Occipital lobe (tissue), 2 donors: Measurements from ENCODE around the gene ANO2. TPM values are rescaled to one million over a fixed set of nuclear protein-coding genes. Genes with fewer than 3 reads are reported as not detected.

Experiments
- DNase-seq: peaks from one replicate; lab custom pipeline; 2025; lab: John Stamatoyannopoulos, UW
- total RNA-seq: library from RNA; depleted of rRNA; stranded (reverse); fragments of >200 nt; gene quantifications from one replicate; pipeline ENCODE4 v1.2.3, GENCODE V29; 2014

The ANO2 gene
- total RNA-seq, 1 donor from 2014 or later: 3.6 TPM

GRCh38 chr12:5733916-5734315 is 211.1 kb downstream of the ANO2 start:
- no peak for DNase-seq

GRCh38 chr12:5733136-5733755 is 211.8 kb downstream of the ANO2 start:
- no peak for DNase-seq

- DNase-seq: no peak
These were observed 214.1 kb downstream of the ANO2 start for GRCh38 chr12:5730962-5731361.

- DNase-seq: no peak
These were observed 221.3 kb downstream of the ANO2 start for GRCh38 chr12:5723711-5724252.

GRCh38 chr12:5723071-5723470 is 222.0 kb downstream of the ANO2 start:
- no peak for DNase-seq

GRCh38 chr12:5720381-5721005 is 224.6 kb downstream of the ANO2 start:
- DNase-seq: no peak

GRCh38 chr12:5718680-5719079 is 226.4 kb downstream of the ANO2 start:
- DNase-seq: no peak

GRCh38 chr12:5718073-5718472 is 227.0 kb downstream of the ANO2 start:
- no peak for DNase-seq

- no peak for DNase-seq
These were observed 228.1 kb downstream of the ANO2 start for GRCh38 chr12:5716976-5717375.

GRCh38 chr12:5716201-5716600 is 228.9 kb downstream of the ANO2 start:
- DNase-seq: no peak

- no peak for DNase-seq
These were observed 230.0 kb downstream of the ANO2 start for GRCh38 chr12:5715021-5715420.

- no peak for DNase-seq
These were observed 231.4 kb downstream of the ANO2 start for GRCh38 chr12:5713599-5714081.

GRCh38 chr12:5710260-5710878 is 234.7 kb downstream of the ANO2 start:
- no peak for DNase-seq

- no peak for DNase-seq
These were observed 236.7 kb downstream of the ANO2 start for GRCh38 chr12:5708371-5708770.

GRCh38 chr12:5706247-5706646 is 238.8 kb downstream of the ANO2 start:
- DNase-seq: no peak

GRCh38 chr12:5705791-5706190 is 239.3 kb downstream of the ANO2 start:
- DNase-seq: no peak

- no peak for DNase-seq
These were observed 250.2 kb downstream of the ANO2 start for GRCh38 chr12:5694759-5695409.

GRCh38 chr12:5692850-5693249 is 252.2 kb downstream of the ANO2 start:
- no peak for DNase-seq

GRCh38 chr12:5691943-5692342 is 253.1 kb downstream of the ANO2 start:
- no peak for DNase-seq

GRCh38 chr12:5690240-5690639 is 254.8 kb downstream of the ANO2 start:
- no peak for DNase-seq

- DNase-seq: no peak
These were observed 255.3 kb downstream of the ANO2 start for GRCh38 chr12:5689773-5690172.

GRCh38 chr12:5688226-5688625 is 256.8 kb downstream of the ANO2 start:
- DNase-seq: no peak
